Measurements from ENCODE around the gene PKN1.
"Not testable (repeated sequence)": the region's sequence is repeated elsewhere in the genome, so short reads cannot be mapped to it uniquely, and the experiment has no call there.

DNA sequence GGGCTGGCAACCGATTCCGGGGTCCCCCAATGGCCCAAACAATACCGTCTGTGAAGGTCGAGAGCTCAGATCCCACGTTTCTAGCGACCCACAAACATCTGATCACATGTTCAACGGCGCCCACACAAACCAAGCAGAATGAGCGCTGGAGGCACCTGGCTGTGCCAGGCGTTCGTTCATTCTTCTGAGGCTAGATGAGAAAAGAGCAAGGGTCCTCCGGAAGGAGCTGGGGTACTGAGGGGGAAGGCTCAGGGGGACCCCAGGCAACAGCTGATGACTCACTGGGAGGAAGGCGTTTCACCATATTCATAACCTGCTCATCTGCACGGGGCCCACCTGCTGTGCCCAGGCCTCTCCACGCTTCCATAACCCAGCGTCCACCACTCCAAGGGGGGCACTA lies 35.9 kb upstream of the PKN1 start:
- TF ChIP-seq, protein P1, sequence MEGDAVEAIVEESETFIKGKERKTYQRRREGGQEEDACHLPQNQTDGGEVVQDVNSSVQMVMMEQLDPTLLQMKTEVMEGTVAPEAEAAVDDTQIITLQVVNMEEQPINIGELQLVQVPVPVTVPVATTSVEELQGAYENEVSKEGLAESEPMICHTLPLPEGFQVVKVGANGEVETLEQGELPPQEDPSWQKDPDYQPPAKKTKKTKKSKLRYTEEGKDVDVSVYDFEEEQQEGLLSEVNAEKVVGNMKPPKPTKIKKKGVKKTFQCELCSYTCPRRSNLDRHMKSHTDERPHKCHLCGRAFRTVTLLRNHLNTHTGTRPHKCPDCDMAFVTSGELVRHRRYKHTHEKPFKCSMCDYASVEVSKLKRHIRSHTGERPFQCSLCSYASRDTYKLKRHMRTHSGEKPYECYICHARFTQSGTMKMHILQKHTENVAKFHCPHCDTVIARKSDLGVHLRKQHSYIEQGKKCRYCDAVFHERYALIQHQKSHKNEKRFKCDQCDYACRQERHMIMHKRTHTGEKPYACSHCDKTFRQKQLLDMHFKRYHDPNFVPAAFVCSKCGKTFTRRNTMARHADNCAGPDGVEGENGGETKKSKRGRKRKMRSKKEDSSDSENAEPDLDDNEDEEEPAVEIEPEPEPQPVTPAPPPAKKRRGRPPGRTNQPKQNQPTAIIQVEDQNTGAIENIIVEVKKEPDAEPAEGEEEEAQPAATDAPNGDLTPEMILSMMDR (IDR thresholded peaks at IDR 0.05), result not testable (repeated sequence)
- TF ChIP-seq POLR2A (IDR thresholded peaks at IDR 0.05), result not testable (repeated sequence)
